ENCODE measurements around the gene SRM.

SRM gene

GRCh38 chr1:11055676-11056075 is 4.1 kb downstream of the SRM start:
- Histone ChIP-seq H3K4me3 (ENCODE audit: low read depth in 1 of 2, low read length in 1 of 2) (no peak overlapping the region), H3K9me3 (no peaks in the 10 kb centered on the region), H3K36me3 (no peaks in the 10 kb centered on the region), H3K27ac (no peak overlapping the region), H3K27me3 (peaks cover 27% of the 10 kb centered on the region), H3K4me1 (ENCODE audit: control insufficient read depth in 1 of 2, insufficient read depth in 1 of 2, low read depth in 1 of 2, low read length in 1 of 2) (peaks cover 27 to 29% of the 10 kb centered on the region in 2 experiments)
- no peak for TF ChIP-seq CTCF (IDR thresholded peaks at IDR 0.05)

GRCh38 chr1:11054666-11055065 is 5.2 kb downstream of the SRM start:
- Histone ChIP-seq H3K36me3 (no peaks in the 10 kb centered on the region), H3K4me1 (ENCODE audit: control insufficient read depth in 1 of 2, insufficient read depth in 1 of 2, low read depth in 1 of 2, low read length in 1 of 2) (peaks cover 20 to 22% of the 10 kb centered on the region in 2 experiments)
- no peak for TF ChIP-seq CTCF (IDR thresholded peaks at IDR 0.05)

GRCh38 chr1:11054181-11054580 is 5.6 kb downstream of the SRM start:
- no peaks in the 10 kb centered on the region for H3K9me3 ChIP-seq
- H3K36me3 ChIP-seq = no peaks in the 10 kb centered on the region
- H3K27me3 ChIP-seq = peaks cover 23% of the 10 kb centered on the region
- no peak overlapping the region for H3K27ac ChIP-seq
- TF ChIP-seq CTCF (IDR thresholded peaks at IDR 0.05) = no peak
- no peak overlapping the region for H3K4me3 ChIP-seq (ENCODE audit: low read depth in 1 of 2, low read length in 1 of 2)
- H3K4me1 ChIP-seq (ENCODE audit: control insufficient read depth in 1 of 2, insufficient read depth in 1 of 2, low read depth in 1 of 2, low read length in 1 of 2) = peaks cover 16 to 17% of the 10 kb centered on the region in 2 experiments

More at GRCh38 chr1:11054666-11055065, 5.2 kb downstream of the SRM start:
- Histone ChIP-seq H3K27ac (no peak overlapping the region), H3K27me3 (peaks cover 27% of the 10 kb centered on the region), H3K9me3 (no peaks in the 10 kb centered on the region), H3K4me3 (ENCODE audit: low read depth in 1 of 2, low read length in 1 of 2) (no peak overlapping the region)

GRCh38 chr1:11053758-11054137 is 6.1 kb downstream of the SRM start:
- no peak for TF ChIP-seq CTCF (IDR thresholded peaks at IDR 0.05)
- Histone ChIP-seq H3K36me3 (no peaks in the 10 kb centered on the region), H3K4me1 (ENCODE audit: control insufficient read depth in 1 of 2, insufficient read depth in 1 of 2, low read depth in 1 of 2, low read length in 1 of 2) (peaks cover 11 to 15% of the 10 kb centered on the region in 2 experiments), H3K27ac (no peak overlapping the region), H3K4me3 (ENCODE audit: low read depth in 1 of 2, low read length in 1 of 2) (no peak overlapping the region), H3K27me3 (peaks cover 19% of the 10 kb centered on the region), H3K9me3 (no peaks in the 10 kb centered on the region)

GRCh38 chr1:11052839-11053757 is 6.7 kb downstream of the SRM start:
- no peaks in the 10 kb centered on the region for H3K9me3 ChIP-seq
- H3K4me1 ChIP-seq (ENCODE audit: control insufficient read depth in 1 of 2, insufficient read depth in 1 of 2, low read depth in 1 of 2, low read length in 1 of 2) = peaks cover 11 to 15% of the 10 kb centered on the region in 2 experiments
- no peak overlapping the region for H3K27ac ChIP-seq
- H3K4me3 ChIP-seq (ENCODE audit: low read depth in 1 of 2, low read length in 1 of 2) = no peak overlapping the region
- TF ChIP-seq CTCF (IDR thresholded peaks at IDR 0.05) = no peak
- H3K27me3 ChIP-seq = peaks cover 18% of the 10 kb centered on the region
- H3K36me3 ChIP-seq = no peaks in the 10 kb centered on the region
